ENCODE results near the gene RFNG.

RFNG gene

DNA sequence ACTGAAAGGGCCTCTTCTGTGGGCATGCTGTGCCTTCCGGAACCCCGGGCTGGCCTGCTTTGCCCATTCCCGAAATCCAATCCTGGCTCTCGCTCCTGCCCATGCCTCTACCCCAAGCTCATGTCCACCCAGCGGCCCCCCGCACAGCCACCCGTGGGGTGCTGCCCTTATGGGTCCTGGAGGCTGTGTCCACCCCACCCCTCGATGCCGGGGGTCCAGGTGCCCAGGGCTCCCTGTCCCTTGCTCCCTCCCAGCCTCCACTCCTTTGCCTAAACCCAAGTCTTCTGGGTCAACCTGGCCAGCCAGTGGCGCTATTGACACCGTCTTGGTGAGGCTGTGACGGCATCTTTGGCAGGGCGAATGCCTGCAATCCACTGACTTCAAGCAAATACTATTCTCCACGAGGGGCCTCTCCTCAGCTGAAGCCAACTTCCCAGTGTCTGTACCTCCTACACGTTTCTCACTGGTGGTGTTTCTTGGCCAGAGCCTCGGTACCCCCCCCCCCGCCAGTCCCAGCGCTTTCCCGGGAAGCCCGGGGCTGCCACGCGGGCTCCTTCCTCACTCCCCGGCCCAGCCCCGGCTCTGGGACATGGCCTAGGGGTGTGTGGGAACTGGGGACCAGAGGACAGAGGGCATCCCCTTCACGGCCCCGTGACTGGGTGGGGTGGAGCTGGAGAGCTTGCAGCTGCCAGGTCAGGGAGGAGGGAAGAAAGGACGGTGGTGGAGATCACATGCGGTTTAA is 26.2 kb upstream of the RFNG start:
- no peak overlapping the region for H3K9ac ChIP-seq
- H3K4me1 ChIP-seq (ENCODE audit: low read depth, poor library complexity, severe bottlenecking): no peaks in the 10 kb centered on the region
- no peak overlapping the region for H3K4me3 ChIP-seq (IDR thresholded peaks at IDR 0.05; ENCODE audit: insufficient read depth, low read depth, low read length)
- TF ChIP-seq, protein P1, sequence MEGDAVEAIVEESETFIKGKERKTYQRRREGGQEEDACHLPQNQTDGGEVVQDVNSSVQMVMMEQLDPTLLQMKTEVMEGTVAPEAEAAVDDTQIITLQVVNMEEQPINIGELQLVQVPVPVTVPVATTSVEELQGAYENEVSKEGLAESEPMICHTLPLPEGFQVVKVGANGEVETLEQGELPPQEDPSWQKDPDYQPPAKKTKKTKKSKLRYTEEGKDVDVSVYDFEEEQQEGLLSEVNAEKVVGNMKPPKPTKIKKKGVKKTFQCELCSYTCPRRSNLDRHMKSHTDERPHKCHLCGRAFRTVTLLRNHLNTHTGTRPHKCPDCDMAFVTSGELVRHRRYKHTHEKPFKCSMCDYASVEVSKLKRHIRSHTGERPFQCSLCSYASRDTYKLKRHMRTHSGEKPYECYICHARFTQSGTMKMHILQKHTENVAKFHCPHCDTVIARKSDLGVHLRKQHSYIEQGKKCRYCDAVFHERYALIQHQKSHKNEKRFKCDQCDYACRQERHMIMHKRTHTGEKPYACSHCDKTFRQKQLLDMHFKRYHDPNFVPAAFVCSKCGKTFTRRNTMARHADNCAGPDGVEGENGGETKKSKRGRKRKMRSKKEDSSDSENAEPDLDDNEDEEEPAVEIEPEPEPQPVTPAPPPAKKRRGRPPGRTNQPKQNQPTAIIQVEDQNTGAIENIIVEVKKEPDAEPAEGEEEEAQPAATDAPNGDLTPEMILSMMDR (conservative IDR thresholded peaks at IDR 0.05; ENCODE audit: low read depth, low read length): no peak
- no peaks in the 10 kb centered on the region for H4K20me1 ChIP-seq (ENCODE audit: insufficient read depth)
- H3K36me3 ChIP-seq (ENCODE audit: insufficient read depth): peaks cover 7% of the 10 kb centered on the region; the same call in 1 of the 2 replicates
- H3K27me3 ChIP-seq (ENCODE audit: insufficient read depth, low read depth): no peaks in the 10 kb centered on the region
- no peak overlapping the region for H2AFZ ChIP-seq (ENCODE audit: low read depth)
- no peaks in the 10 kb centered on the region for H3K79me2 ChIP-seq (ENCODE audit: insufficient read depth, low read depth)
- H3K27ac ChIP-seq: no peak overlapping the region
- no peak overlapping the region for H3K4me2 ChIP-seq

DNA sequence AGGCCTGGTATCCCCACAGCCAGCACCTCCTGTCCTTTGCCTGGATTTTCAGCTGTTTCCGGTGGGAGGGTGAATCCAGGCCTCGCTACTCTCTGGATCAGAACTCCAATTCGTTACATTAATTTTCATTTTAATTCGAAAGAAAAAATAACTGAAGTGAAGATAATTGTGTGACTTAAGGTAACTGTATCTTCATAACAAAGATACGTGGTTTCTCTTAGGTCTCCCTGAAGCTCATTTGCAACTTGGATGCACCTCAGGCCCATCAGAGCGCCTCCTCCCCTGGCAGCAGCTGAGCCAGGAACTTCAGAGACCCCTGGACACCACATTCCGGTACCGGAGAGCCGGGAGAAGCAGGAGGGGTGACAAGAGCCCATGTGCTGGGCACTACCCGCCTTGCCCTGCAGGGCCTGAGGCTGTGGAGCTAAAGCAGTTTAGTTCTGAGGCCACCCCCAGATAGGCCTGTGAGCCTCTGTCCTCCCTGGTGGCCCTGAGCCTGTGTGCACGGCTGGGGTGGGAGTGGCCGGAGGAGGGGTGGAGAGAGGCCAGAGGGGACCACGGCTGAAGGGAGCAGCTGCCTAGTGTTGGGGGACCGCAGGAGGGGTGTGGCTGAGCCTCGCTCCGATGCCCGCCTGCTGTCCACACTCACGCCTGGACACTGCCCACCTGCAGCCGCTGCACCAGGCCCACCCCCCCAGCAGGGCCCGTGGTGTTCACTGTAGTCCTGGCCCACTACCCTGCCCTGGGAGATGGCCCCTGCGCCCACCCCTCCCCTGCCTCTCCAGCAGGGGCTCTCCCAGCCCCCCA is 25.4 kb upstream of the RFNG start:
- H3K4me1 ChIP-seq (ENCODE audit: low read depth, poor library complexity, severe bottlenecking): no peaks in the 10 kb centered on the region
- peaks cover 7% of the 10 kb centered on the region; the same call in 1 of the 2 replicates for H3K36me3 ChIP-seq (ENCODE audit: insufficient read depth)
- TF ChIP-seq, protein P1 (conservative IDR thresholded peaks at IDR 0.05; ENCODE audit: low read depth, low read length): no peak
- H4K20me1 ChIP-seq (ENCODE audit: insufficient read depth): no peaks in the 10 kb centered on the region
- H3K27me3 ChIP-seq (ENCODE audit: insufficient read depth, low read depth): no peaks in the 10 kb centered on the region
- H3K79me2 ChIP-seq (ENCODE audit: insufficient read depth, low read depth): no peaks in the 10 kb centered on the region
- no peak overlapping the region for H3K4me3 ChIP-seq (IDR thresholded peaks at IDR 0.05; ENCODE audit: insufficient read depth, low read depth, low read length)
- no peak overlapping the region for H3K9ac ChIP-seq
- no peak overlapping the region for H2AFZ ChIP-seq (ENCODE audit: low read depth)
- no peak overlapping the region for H3K4me2 ChIP-seq
- H3K27ac ChIP-seq: no peak overlapping the region

DNA sequence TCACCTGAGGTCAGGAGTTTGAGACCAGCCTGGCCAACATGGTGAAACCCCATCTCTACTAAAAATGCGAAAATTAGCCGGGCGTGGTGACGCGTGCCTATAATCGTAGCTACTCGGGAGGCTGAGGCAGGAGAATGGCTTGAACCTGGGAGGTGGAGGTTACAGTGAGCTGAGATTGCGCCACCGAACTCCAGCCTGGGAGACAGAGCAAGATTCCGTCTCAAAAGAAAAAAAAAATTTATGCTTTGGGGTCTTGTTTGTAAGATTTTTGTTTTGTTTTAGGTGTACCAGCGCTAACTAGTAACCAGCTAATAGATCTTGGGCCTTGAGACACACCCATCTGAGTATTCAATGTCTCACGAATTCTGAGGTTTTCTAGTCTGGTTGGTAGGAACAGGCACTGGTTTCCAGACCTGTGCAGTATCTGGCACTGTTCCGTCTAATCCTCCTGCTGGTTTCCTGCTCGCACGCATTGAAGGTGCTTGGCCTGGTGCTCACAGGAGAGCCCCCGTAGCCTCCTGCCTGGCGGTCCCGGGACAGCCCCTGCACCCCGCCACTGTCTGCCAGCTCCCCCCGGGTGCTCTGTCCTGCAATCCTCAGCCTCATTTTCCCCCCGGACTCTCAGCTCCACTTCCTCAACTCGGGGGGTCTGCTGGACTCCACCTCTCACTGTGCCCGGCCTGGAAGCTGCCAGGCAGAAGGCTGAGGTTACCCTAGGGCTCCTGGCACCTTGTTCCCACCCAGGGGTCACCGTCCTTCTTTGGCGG is 24.6 kb upstream of the RFNG start:
- Histone ChIP-seq H3K79me2 (ENCODE audit: insufficient read depth, low read depth) (no peaks in the 10 kb centered on the region), H3K4me3 (IDR thresholded peaks at IDR 0.05; ENCODE audit: insufficient read depth, low read depth, low read length) (no peak overlapping the region), H4K20me1 (ENCODE audit: insufficient read depth) (no peaks in the 10 kb centered on the region), H3K4me1 (ENCODE audit: low read depth, poor library complexity, severe bottlenecking) (no peaks in the 10 kb centered on the region), H2AFZ (ENCODE audit: low read depth) (no peak overlapping the region), H3K27me3 (ENCODE audit: insufficient read depth, low read depth) (no peaks in the 10 kb centered on the region; the same call in 1 of the 2 replicates), H3K9ac (no peak overlapping the region), H3K36me3 (ENCODE audit: insufficient read depth) (peaks cover 7% of the 10 kb centered on the region; the same call in 1 of the 2 replicates), H3K4me2 (no peak overlapping the region), H3K27ac (no peak overlapping the region)
- TF ChIP-seq, protein P1 (conservative IDR thresholded peaks at IDR 0.05; ENCODE audit: low read depth, low read length): no peak

DNA sequence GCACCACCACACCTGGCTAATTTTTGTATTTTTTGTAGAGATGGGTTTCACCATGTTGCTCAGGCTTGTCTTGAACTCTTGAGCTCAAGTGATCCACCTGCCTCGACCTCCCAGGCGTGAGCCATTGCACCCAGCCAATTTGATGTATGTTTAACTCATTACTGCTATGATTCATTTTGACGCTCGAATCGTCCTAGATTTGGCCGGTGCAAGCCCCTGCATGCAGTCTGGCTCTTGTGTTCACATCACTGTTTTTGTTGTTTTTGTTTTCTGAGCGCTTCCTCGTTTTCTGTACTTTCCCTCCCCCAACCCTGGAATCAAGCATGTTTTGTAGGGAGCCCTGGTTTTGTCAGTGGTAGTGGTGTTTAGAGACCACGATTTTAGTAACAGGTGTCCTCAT is 21.8 kb upstream of the RFNG start:
- no peak overlapping the region for H3K9ac ChIP-seq
- no peak overlapping the region for H3K27ac ChIP-seq
- H3K36me3 ChIP-seq (ENCODE audit: insufficient read depth): no peaks in the 10 kb centered on the region
- TF ChIP-seq, protein P1 (conservative IDR thresholded peaks at IDR 0.05; ENCODE audit: low read depth, low read length): no peak
- no peaks in the 10 kb centered on the region for H3K4me1 ChIP-seq (ENCODE audit: low read depth, poor library complexity, severe bottlenecking)
- no peak overlapping the region for H3K4me3 ChIP-seq (IDR thresholded peaks at IDR 0.05; ENCODE audit: insufficient read depth, low read depth, low read length)
- no peaks in the 10 kb centered on the region; the same call in 1 of the 2 replicates for H3K27me3 ChIP-seq (ENCODE audit: insufficient read depth, low read depth)
- H3K79me2 ChIP-seq (ENCODE audit: insufficient read depth, low read depth): no peaks in the 10 kb centered on the region
- H3K4me2 ChIP-seq: no peak overlapping the region
- no peak overlapping the region for H2AFZ ChIP-seq (ENCODE audit: low read depth)
- H4K20me1 ChIP-seq (ENCODE audit: insufficient read depth): no peaks in the 10 kb centered on the region

All from KMS-11 (cell line).